SK-N-MC (cell line): Measurements from ENCODE around the gene SRBD1.

Experiments
- DNase-seq: peaks from one replicate; pipeline ENCODE4 v3.0.0-alpha.2; 2011; ENCODE audit warnings: low read depth, low spot score
- H3K27ac ChIP-seq: fragments of 200-600 bp; sonication (generic); 2 replicates; pipeline ENCODE4 v1.5.1; 2016; ENCODE audit warnings: mixed run types
- H3K36me3 ChIP-seq: fragments of 200-600 bp; sonication (generic); 2 replicates; pipeline ENCODE4 v1.6.1; 2017; ENCODE audit warnings: antibody characterized with exemption, low read length, mixed read lengths; ENCODE audit not compliant: insufficient read depth
- H3K4me3 ChIP-seq: fragments of 200-600 bp; sonication (generic); 2 replicates; pipeline ENCODE4 v1.5.1; 2016
- H3K9ac ChIP-seq: fragments of 200-600 bp; sonication (generic); 2 replicates; pipeline ENCODE4 v1.8.0; 2017; ENCODE audit warnings: mixed run types, mixed read lengths; ENCODE audit not compliant: insufficient read length
- H3K9me3 ChIP-seq: fragments of 200-600 bp; sonication (generic); 2 replicates; pipeline ENCODE4 v1.6.1; 2017; ENCODE audit warnings: low read depth, mild to moderate bottlenecking, antibody characterized with exemption, low read length, moderate library complexity, mixed read lengths
- EZH2 ChIP-seq: fragments of 200-600 bp; sonication (generic); IDR thresholded peaks from one replicate; pipeline ENCODE4 v1.6.1; 2017; ENCODE audit warnings: antibody characterized with exemption
- FOXP2 ChIP-seq: optimal IDR thresholded peaks from 2 replicates; pipeline ENCODE3; 2011; ENCODE audit warnings: mild to moderate bottlenecking, moderate library complexity; ENCODE audit not compliant: insufficient read depth; ENCODE audit errors: extremely low read length, control extremely low read depth
- POLR2AphosphoS5 ChIP-seq: IDR thresholded peaks from 2 replicates; pipeline ENCODE4 v1.6.1; 2012; ENCODE audit warnings: mild to moderate bottlenecking, low read depth, low read length, borderline replicate concordance

SRBD1 gene

GRCh38 chr2:45459860-45460259 lies 151.2 kb downstream of the SRBD1 start:
- no peaks in the 10 kb centered on the region for H3K36me3 ChIP-seq
- no peaks in the 10 kb centered on the region for H3K9me3 ChIP-seq
- H3K4me3 ChIP-seq, result no peak overlapping the region
- H3K9ac ChIP-seq, result no peak overlapping the region
- TF ChIP-seq EZH2, result no peak
- no peak for TF ChIP-seq FOXP2
- no peak for TF ChIP-seq POLR2AphosphoS5
- no peak for DNase-seq
- H3K27ac ChIP-seq, result no peak overlapping the region

- H3K27ac ChIP-seq, result no peak overlapping the region
- TF ChIP-seq POLR2AphosphoS5 (no peak), EZH2 (no peak), FOXP2 (no peak)
- DNase-seq, result no peak
These were observed 152.0 kb downstream of the SRBD1 start for GRCh38 chr2:45458909-45459563.

GRCh38 chr2:45457211-45457945 lies 153.7 kb downstream of the SRBD1 start:
- H3K9me3 ChIP-seq, result no peaks in the 10 kb centered on the region
- no peak for DNase-seq
- no peak overlapping the region for H3K27ac ChIP-seq
- no peaks in the 10 kb centered on the region for H3K36me3 ChIP-seq
- no peak overlapping the region for H3K9ac ChIP-seq
- TF ChIP-seq POLR2AphosphoS5 (no peak), FOXP2 (no peak), EZH2 (no peak)
- H3K4me3 ChIP-seq, result no peak overlapping the region

More at GRCh38 chr2:45458909-45459563, 152.0 kb downstream of the SRBD1 start:
- Histone ChIP-seq H3K36me3 (no peaks in the 10 kb centered on the region), H3K4me3 (no peak overlapping the region), H3K9ac (no peak overlapping the region), H3K9me3 (no peaks in the 10 kb centered on the region)

- TF ChIP-seq POLR2AphosphoS5 (no peak), EZH2 (no peak), FOXP2 (no peak)
- H3K9ac ChIP-seq, result no peak overlapping the region
- DNase-seq, result no peak
- no peaks in the 10 kb centered on the region for H3K36me3 ChIP-seq
- peak overlapping the region; percentile 15; the same call in 1 of the 2 replicates for H3K27ac ChIP-seq
- H3K4me3 ChIP-seq, result no peak overlapping the region
- no peaks in the 10 kb centered on the region for H3K9me3 ChIP-seq
These were observed 158.2 kb downstream of the SRBD1 start for GRCh38 chr2:45452866-45453265.

GRCh38 chr2:45450634-45451033 lies 160.4 kb downstream of the SRBD1 start:
- Histone ChIP-seq H3K36me3 (no peaks in the 10 kb centered on the region), H3K27ac (no peak overlapping the region), H3K4me3 (no peak overlapping the region), H3K9me3 (no peaks in the 10 kb centered on the region), H3K9ac (no peak overlapping the region)
- no peak for DNase-seq
- TF ChIP-seq EZH2, result no peak
- no peak for TF ChIP-seq POLR2AphosphoS5
- no peak for TF ChIP-seq FOXP2

- H3K9me3 ChIP-seq, result no peaks in the 10 kb centered on the region
- H3K36me3 ChIP-seq, result no peaks in the 10 kb centered on the region
- TF ChIP-seq POLR2AphosphoS5 (no peak), FOXP2 (no peak), EZH2 (no peak)
- no peak overlapping the region for H3K9ac ChIP-seq
- H3K27ac ChIP-seq, result no peak overlapping the region
- no peak overlapping the region for H3K4me3 ChIP-seq
- DNase-seq, result no peak
These were observed 162.8 kb downstream of the SRBD1 start for GRCh38 chr2:45448217-45448616.

- TF ChIP-seq FOXP2 (no peak), POLR2AphosphoS5 (no peak), EZH2 (no peak)
- no peak for DNase-seq
- Histone ChIP-seq H3K36me3 (no peaks in the 10 kb centered on the region), H3K9ac (no peak overlapping the region), H3K27ac (no peak overlapping the region), H3K9me3 (no peaks in the 10 kb centered on the region), H3K4me3 (no peak overlapping the region)
These were observed 165.1 kb downstream of the SRBD1 start for GRCh38 chr2:45446016-45446415.

GRCh38 chr2:45445037-45445436 lies 166.0 kb downstream of the SRBD1 start:
- H3K9ac ChIP-seq, result no peak overlapping the region
- H3K9me3 ChIP-seq, result no peaks in the 10 kb centered on the region
- H3K27ac ChIP-seq, result no peak overlapping the region
- H3K36me3 ChIP-seq, result no peaks in the 10 kb centered on the region
- no peak overlapping the region for H3K4me3 ChIP-seq
- TF ChIP-seq EZH2, result no peak
- TF ChIP-seq POLR2AphosphoS5, result no peak
- no peak for TF ChIP-seq FOXP2
- no peak for DNase-seq
